WTC11 (cell line): ENCODE measurements around the gene GSDMA. TPM values are rescaled to one million over a fixed set of nuclear protein-coding genes. Genes with fewer than 3 reads are reported as not detected.

Experiments
- ATAC-seq: fragments of 200-7000 bp; cut with Tn5 transposase; 2 replicates; pipeline ENCODE4 v1.10.0; 2021; ENCODE audit warnings: mild to moderate bottlenecking, moderate library complexity
- CTCF ChIA-PET: fragments of 300-600 bp; sonication (Branson Sonifier 250); formaldehyde crosslinking; loops from one replicate; lab custom pipeline; 2021; ENCODE audit warnings: antibody characterized with exemption; lab: Charles Lee
- POLR2A ChIA-PET: fragments of 350-600 bp; sonication (Branson Sonifier 250); formaldehyde crosslinking; loops from one replicate; lab custom pipeline; 2021; ENCODE audit warnings: antibody characterized with exemption; lab: Charles Lee
- DNase-seq: peaks from one replicate; pipeline ENCODE4 v3.0.0; 2021; ENCODE audit warnings: low spot score
- H3K27ac Mint-ChIP-seq: 2 replicates; pipeline ENCODE4 v1.8.0; 2021; ENCODE audit warnings: mixed read lengths
- H3K27me3 Mint-ChIP-seq: 2 replicates; pipeline ENCODE4 v1.8.0; 2021; ENCODE audit warnings: low read depth, mild to moderate bottlenecking, moderate library complexity, mixed read lengths
- H3K36me3 Mint-ChIP-seq: 2 replicates; pipeline ENCODE4 v1.8.0; 2021; ENCODE audit warnings: mixed read lengths
- H3K4me1 Mint-ChIP-seq: 2 replicates; pipeline ENCODE4 v1.8.0; 2022; ENCODE audit warnings: mixed read lengths
- H3K4me3 Mint-ChIP-seq: 2 replicates; pipeline ENCODE4 v1.8.0; 2021; ENCODE audit warnings: mild to moderate bottlenecking, moderate library complexity, mixed read lengths
- H3K9me3 Mint-ChIP-seq: 2 replicates; pipeline ENCODE4 v1.8.0; 2021; ENCODE audit warnings: mixed read lengths
- CREB1 ChIP-seq: sonication (generic); formaldehyde crosslinking; IDR thresholded peaks from 2 replicates; pipeline ENCODE4 v1.8.0; 2023; ENCODE audit warnings: mild to moderate bottlenecking, missing genetic modification reagents
- ETV6 ChIP-seq: sonication (generic); formaldehyde crosslinking; IDR thresholded peaks from 2 replicates; pipeline ENCODE4 v1.8.1; 2022; ENCODE audit warnings: mild to moderate bottlenecking, missing genetic modification reagents
- IRF2 ChIP-seq: sonication (generic); formaldehyde crosslinking; IDR thresholded peaks from 2 replicates; pipeline ENCODE4 v1.8.0; 2022; ENCODE audit warnings: low read depth, missing genetic modification reagents, borderline replicate concordance
- NR2C2 ChIP-seq: sonication (generic); formaldehyde crosslinking; IDR thresholded peaks from 2 replicates; pipeline ENCODE4 v1.8.0; 2022; ENCODE audit warnings: mild to moderate bottlenecking, missing genetic modification reagents
- PRRX2 ChIP-seq: fragments of 250-450 bp; sonication (Bioruptor Pico); IDR thresholded peaks from 2 replicates; pipeline ENCODE4 v1.8.0; 2021; ENCODE audit warnings: mild to moderate bottlenecking
- SOX15 ChIP-seq: fragments of 250-450 bp; sonication (Bioruptor Pico); IDR thresholded peaks from 2 replicates; pipeline ENCODE4 v1.9.0; 2021; ENCODE audit warnings: mild to moderate bottlenecking
- SP1 ChIP-seq: sonication (generic); formaldehyde crosslinking; conservative IDR thresholded peaks from 2 replicates; pipeline ENCODE4 v1.8.1; 2022; ENCODE audit warnings: missing genetic modification reagents
- TEAD1 ChIP-seq: sonication (generic); formaldehyde crosslinking; IDR thresholded peaks from 2 replicates; pipeline ENCODE4 v1.8.0; 2022; ENCODE audit warnings: mild to moderate bottlenecking, missing genetic modification reagents
- ZNF121 ChIP-seq: sonication (generic); formaldehyde crosslinking; IDR thresholded peaks from 2 replicates; pipeline ENCODE4 v1.8.0; 2023; ENCODE audit warnings: missing genetic modification reagents
- total RNA-seq: library from RNA; stranded (reverse); gene quantifications from 3 replicates; pipeline ENCODE4 v1.2.3, GENCODE V29; 2021
- TF ChIP-seq, protein P1 (sequence below): fragments of 250-450 bp; sonication (Bioruptor Pico); IDR thresholded peaks from 2 replicates; pipeline ENCODE4 v1.9.0; 2021; ENCODE audit warnings: mild to moderate bottlenecking
- TF ChIP-seq, protein P2 (sequence below): sonication (generic); formaldehyde crosslinking; IDR thresholded peaks from 2 replicates; pipeline ENCODE4 v1.8.1; 2022; ENCODE audit warnings: mild to moderate bottlenecking, missing genetic modification reagents, moderate library complexity, borderline replicate concordance
- TF ChIP-seq, protein P3 (sequence below): sonication (generic); formaldehyde crosslinking; IDR thresholded peaks from 2 replicates; pipeline ENCODE4 v1.8.0; 2023; ENCODE audit warnings: missing genetic modification reagents
- TF ChIP-seq, protein P4 (sequence below): fragments of 200-600 bp; IDR thresholded peaks from 2 replicates; pipeline ENCODE4 v1.8.0; 2022; ENCODE audit warnings: antibody characterized with exemption
- TF ChIP-seq, protein P5 (sequence below): sonication (generic); formaldehyde crosslinking; IDR thresholded peaks from 2 replicates; pipeline ENCODE4 v1.8.1; 2023; ENCODE audit warnings: mild to moderate bottlenecking, missing genetic modification reagents
- TF ChIP-seq, protein P6 (sequence below): fragments of 250-450 bp; sonication (Bioruptor Pico); IDR thresholded peaks from 2 replicates; pipeline ENCODE4 v1.9.0; 2021; ENCODE audit warnings: mild to moderate bottlenecking
- TF ChIP-seq, protein P7 (sequence below): sonication (generic); formaldehyde crosslinking; conservative IDR thresholded peaks from 2 replicates; pipeline ENCODE4 v1.8.1; 2023; ENCODE audit warnings: mild to moderate bottlenecking, low read depth, missing genetic modification reagents, moderate library complexity
- TF ChIP-seq, protein P8 (sequence below): sonication (generic); formaldehyde crosslinking; IDR thresholded peaks from 2 replicates; pipeline ENCODE4 v1.8.1; 2023; ENCODE audit warnings: mild to moderate bottlenecking, moderate library complexity, missing genetic modification reagents

GSDMA gene
- total RNA-seq, 1 experiment from 2014 or later = not detected

DNA sequence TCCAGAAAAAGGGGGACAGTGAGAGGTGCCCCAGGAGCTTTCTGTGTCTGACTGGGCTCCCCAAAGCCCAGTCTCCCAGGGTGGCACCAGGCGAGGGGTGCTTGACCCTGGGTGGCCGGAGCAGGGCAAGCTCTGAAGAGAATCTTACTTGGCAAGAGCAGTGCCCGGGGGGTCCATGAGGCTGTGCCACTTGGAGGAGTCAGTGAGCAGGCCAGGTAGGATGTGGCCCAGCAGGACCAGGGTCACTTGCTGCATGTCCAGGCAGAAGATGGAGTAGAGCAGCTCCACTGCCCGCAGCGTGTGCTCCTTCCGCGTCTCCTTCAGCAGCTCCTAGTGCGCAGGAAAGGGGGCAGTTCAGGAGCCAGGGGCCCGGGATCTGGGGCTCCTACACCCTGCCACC, 59.7 kb downstream of the GSDMA start:
- CTCF ChIA-PET = interaction anchor here (1.0 to 2.0 kb wide), 4 partner anchors 10 to 64 kb away, joined by 3 to 11 read pairs (median 7); no protein-coding TSS in a partner anchor

DNA sequence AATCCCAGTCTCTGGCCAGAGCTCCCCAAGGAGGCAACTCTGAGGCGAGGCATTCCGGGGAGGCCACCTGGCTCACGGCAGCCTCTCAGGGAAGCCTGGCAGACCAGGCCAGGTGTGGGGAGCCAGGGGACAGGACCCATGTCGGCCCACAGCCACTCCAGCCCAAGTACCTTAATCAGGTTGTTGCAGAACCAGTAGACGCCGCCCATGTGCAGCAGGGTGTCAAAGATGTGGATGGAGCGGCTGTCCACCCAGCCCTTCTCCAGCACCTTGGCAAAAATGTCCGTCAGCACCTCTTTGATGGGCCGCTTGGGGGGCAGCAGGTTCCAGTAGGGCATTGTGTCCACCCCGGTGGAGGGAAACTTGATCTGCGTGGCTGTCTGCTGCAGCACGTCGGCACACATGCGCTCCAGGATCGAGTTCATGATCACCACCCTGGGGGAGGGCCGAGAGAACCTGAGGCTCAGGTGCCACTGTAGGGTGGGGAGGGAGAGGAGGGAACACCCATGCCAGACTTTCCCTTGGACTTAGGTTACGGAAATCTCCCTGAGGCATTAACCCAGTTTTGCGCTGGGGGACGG, 60.2 kb downstream of the GSDMA start:
- H3K27me3 Mint-ChIP-seq = no peaks in the 10 kb centered on the region
- no peak overlapping the region for H3K27ac Mint-ChIP-seq
- ChIA-PET POLR2A (no interaction called here), CTCF (interaction anchor here (1.0 to 1.2 kb wide), 2 partner anchors 12 to 63 kb away, joined by 3 to 5 read pairs; no protein-coding TSS in a partner anchor)
- peaks cover 16% of the 10 kb centered on the region for H3K4me1 Mint-ChIP-seq
- no peak overlapping the region for H3K4me3 Mint-ChIP-seq
- H3K9me3 Mint-ChIP-seq = no peaks in the 10 kb centered on the region
- H3K36me3 Mint-ChIP-seq = peaks cover 31% of the 10 kb centered on the region
- TF ChIP-seq TEAD1 = no peak
- no peak for TF ChIP-seq SP1 (CRISPR knock-in tag)
- TF ChIP-seq, protein P1, sequence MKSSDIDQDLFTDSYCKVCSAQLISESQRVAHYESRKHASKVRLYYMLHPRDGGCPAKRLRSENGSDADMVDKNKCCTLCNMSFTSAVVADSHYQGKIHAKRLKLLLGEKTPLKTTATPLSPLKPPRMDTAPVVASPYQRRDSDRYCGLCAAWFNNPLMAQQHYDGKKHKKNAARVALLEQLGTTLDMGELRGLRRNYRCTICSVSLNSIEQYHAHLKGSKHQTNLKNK (CRISPR knock-in tag) = no peak
- no peak for TF ChIP-seq ETV6
- no peak for TF ChIP-seq SOX15 (CRISPR knock-in tag)
- no peak for TF ChIP-seq NR2C2 (CRISPR knock-in tag)
- no peak for TF ChIP-seq PRRX2 (CRISPR knock-in tag)
- TF ChIP-seq, protein P2, sequence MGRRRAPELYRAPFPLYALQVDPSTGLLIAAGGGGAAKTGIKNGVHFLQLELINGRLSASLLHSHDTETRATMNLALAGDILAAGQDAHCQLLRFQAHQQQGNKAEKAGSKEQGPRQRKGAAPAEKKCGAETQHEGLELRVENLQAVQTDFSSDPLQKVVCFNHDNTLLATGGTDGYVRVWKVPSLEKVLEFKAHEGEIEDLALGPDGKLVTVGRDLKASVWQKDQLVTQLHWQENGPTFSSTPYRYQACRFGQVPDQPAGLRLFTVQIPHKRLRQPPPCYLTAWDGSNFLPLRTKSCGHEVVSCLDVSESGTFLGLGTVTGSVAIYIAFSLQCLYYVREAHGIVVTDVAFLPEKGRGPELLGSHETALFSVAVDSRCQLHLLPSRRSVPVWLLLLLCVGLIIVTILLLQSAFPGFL (CRISPR knock-in tag) = no peak
- TF ChIP-seq, protein P3, sequence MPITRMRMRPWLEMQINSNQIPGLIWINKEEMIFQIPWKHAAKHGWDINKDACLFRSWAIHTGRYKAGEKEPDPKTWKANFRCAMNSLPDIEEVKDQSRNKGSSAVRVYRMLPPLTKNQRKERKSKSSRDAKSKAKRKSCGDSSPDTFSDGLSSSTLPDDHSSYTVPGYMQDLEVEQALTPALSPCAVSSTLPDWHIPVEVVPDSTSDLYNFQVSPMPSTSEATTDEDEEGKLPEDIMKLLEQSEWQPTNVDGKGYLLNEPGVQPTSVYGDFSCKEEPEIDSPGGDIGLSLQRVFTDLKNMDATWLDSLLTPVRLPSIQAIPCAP (CRISPR knock-in tag) = no peak
- TF ChIP-seq, protein P4, sequence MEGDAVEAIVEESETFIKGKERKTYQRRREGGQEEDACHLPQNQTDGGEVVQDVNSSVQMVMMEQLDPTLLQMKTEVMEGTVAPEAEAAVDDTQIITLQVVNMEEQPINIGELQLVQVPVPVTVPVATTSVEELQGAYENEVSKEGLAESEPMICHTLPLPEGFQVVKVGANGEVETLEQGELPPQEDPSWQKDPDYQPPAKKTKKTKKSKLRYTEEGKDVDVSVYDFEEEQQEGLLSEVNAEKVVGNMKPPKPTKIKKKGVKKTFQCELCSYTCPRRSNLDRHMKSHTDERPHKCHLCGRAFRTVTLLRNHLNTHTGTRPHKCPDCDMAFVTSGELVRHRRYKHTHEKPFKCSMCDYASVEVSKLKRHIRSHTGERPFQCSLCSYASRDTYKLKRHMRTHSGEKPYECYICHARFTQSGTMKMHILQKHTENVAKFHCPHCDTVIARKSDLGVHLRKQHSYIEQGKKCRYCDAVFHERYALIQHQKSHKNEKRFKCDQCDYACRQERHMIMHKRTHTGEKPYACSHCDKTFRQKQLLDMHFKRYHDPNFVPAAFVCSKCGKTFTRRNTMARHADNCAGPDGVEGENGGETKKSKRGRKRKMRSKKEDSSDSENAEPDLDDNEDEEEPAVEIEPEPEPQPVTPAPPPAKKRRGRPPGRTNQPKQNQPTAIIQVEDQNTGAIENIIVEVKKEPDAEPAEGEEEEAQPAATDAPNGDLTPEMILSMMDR = no peak
- TF ChIP-seq, protein P5, sequence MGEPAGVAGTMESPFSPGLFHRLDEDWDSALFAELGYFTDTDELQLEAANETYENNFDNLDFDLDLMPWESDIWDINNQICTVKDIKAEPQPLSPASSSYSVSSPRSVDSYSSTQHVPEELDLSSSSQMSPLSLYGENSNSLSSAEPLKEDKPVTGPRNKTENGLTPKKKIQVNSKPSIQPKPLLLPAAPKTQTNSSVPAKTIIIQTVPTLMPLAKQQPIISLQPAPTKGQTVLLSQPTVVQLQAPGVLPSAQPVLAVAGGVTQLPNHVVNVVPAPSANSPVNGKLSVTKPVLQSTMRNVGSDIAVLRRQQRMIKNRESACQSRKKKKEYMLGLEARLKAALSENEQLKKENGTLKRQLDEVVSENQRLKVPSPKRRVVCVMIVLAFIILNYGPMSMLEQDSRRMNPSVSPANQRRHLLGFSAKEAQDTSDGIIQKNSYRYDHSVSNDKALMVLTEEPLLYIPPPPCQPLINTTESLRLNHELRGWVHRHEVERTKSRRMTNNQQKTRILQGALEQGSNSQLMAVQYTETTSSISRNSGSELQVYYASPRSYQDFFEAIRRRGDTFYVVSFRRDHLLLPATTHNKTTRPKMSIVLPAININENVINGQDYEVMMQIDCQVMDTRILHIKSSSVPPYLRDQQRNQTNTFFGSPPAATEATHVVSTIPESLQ (CRISPR knock-in tag) = no peak
- no peak for TF ChIP-seq CREB1 (CRISPR knock-in tag)
- TF ChIP-seq, protein P6, sequence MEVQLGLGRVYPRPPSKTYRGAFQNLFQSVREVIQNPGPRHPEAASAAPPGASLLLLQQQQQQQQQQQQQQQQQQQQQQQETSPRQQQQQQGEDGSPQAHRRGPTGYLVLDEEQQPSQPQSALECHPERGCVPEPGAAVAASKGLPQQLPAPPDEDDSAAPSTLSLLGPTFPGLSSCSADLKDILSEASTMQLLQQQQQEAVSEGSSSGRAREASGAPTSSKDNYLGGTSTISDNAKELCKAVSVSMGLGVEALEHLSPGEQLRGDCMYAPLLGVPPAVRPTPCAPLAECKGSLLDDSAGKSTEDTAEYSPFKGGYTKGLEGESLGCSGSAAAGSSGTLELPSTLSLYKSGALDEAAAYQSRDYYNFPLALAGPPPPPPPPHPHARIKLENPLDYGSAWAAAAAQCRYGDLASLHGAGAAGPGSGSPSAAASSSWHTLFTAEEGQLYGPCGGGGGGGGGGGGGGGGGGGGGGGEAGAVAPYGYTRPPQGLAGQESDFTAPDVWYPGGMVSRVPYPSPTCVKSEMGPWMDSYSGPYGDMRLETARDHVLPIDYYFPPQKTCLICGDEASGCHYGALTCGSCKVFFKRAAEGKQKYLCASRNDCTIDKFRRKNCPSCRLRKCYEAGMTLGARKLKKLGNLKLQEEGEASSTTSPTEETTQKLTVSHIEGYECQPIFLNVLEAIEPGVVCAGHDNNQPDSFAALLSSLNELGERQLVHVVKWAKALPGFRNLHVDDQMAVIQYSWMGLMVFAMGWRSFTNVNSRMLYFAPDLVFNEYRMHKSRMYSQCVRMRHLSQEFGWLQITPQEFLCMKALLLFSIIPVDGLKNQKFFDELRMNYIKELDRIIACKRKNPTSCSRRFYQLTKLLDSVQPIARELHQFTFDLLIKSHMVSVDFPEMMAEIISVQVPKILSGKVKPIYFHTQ (CRISPR knock-in tag) = no peak
- no peak for TF ChIP-seq ZNF121 (CRISPR knock-in tag)
- DNase-seq = no peak
- no peak for ATAC-seq

More for the DNA sequence above, 59.7 kb downstream of the GSDMA start:
- Mint-ChIP-seq H3K9me3 (no peaks in the 10 kb centered on the region), H3K4me3 (no peak overlapping the region), H3K4me1 (peaks cover 21% of the 10 kb centered on the region), H3K36me3 (peaks cover 31% of the 10 kb centered on the region), H3K27ac (no peak overlapping the region), H3K27me3 (no peaks in the 10 kb centered on the region)
- POLR2A ChIA-PET = interaction anchor here (1.0 kb wide), 1 partner anchor 107 kb away, joined by 4 read pairs; no protein-coding TSS in a partner anchor
- ATAC-seq (no peak), DNase-seq (no peak)
- TF ChIP-seq, protein P7, sequence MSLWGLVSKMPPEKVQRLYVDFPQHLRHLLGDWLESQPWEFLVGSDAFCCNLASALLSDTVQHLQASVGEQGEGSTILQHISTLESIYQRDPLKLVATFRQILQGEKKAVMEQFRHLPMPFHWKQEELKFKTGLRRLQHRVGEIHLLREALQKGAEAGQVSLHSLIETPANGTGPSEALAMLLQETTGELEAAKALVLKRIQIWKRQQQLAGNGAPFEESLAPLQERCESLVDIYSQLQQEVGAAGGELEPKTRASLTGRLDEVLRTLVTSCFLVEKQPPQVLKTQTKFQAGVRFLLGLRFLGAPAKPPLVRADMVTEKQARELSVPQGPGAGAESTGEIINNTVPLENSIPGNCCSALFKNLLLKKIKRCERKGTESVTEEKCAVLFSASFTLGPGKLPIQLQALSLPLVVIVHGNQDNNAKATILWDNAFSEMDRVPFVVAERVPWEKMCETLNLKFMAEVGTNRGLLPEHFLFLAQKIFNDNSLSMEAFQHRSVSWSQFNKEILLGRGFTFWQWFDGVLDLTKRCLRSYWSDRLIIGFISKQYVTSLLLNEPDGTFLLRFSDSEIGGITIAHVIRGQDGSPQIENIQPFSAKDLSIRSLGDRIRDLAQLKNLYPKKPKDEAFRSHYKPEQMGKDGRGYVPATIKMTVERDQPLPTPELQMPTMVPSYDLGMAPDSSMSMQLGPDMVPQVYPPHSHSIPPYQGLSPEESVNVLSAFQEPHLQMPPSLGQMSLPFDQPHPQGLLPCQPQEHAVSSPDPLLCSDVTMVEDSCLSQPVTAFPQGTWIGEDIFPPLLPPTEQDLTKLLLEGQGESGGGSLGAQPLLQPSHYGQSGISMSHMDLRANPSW = no peak
- TF ChIP-seq, protein P8, sequence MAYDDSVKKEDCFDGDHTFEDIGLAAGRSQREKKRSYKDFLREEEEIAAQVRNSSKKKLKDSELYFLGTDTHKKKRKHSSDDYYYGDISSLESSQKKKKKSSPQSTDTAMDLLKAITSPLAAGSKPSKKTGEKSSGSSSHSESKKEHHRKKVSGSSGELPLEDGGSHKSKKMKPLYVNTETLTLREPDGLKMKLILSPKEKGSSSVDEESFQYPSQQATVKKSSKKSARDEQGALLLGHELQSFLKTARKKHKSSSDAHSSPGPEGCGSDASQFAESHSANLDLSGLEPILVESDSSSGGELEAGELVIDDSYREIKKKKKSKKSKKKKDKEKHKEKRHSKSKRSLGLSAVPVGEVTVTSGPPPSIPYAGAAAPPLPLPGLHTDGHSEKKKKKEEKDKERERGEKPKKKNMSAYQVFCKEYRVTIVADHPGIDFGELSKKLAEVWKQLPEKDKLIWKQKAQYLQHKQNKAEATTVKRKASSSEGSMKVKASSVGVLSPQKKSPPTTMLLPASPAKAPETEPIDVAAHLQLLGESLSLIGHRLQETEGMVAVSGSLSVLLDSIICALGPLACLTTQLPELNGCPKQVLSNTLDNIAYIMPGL (CRISPR knock-in tag) = no peak
- TF ChIP-seq IRF2 (CRISPR knock-in tag) = no peak
